T follicular helper cell (primary cell): ENCODE data around the gene GIMAP5.
"Not testable (repeated sequence)": the region's sequence is repeated elsewhere in the genome, so short reads cannot be mapped to it uniquely, and the experiment has no call there.

ENCODE experiments used
- DNase-seq: peaks from one replicate; pipeline ENCODE4 v3.0.0-alpha.2; 2020; ENCODE audit warnings: low read depth

Gene GIMAP5

DNA sequence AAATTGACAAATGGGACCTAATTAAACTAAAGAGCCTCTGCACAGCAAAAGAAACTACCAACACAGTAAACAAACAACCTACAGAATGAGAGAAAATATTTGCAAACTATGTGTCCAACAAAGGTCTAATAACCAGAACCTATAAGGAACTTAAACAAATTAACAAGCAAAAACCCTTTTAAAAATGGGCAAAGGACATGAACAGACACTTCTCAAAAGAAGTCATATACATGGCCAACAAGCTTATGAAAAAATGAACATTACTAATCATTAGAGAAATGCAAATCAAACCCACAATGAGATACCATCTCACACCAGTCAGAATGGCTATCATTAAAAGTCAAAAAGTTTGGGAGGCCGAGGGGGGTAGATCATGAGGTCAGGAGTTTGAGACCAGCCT, 36.9 kb downstream of the GIMAP5 start:
- not testable (repeated sequence) for DNase-seq

DNA sequence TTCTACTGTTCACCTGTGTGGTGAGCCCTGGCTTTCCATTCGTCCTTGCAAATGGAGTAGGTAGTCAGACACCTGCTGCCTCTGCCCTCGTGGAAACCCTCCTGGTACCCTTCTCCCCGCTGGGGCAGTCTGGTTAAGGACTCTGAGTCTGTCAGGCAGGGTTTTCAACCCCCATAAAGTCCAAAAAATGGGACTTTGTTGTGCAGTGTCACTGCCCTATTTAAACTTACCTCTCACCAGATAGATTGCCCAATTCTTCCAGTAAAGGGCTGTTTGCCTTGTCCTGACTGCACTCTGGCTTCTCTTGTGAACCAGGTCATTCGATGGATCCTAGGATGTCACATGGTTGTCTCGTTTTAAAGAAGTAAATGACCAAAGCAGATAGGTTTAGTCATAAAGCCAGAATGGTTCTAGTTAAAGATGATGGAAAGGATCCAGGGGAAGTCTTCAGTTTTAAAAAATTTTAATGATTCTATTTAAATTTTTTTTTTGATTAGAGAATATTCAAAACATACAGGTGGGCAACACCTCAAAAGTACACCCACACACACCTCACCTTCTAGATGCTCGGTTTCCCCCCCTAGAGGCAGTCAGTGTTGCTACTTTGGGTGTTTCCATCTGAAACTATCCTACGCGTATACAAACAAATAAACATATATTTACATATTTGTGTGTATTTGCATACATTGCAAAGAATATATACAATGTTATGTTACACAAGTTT, 41.0 kb downstream of the GIMAP5 start:
- no peak for DNase-seq

DNA sequence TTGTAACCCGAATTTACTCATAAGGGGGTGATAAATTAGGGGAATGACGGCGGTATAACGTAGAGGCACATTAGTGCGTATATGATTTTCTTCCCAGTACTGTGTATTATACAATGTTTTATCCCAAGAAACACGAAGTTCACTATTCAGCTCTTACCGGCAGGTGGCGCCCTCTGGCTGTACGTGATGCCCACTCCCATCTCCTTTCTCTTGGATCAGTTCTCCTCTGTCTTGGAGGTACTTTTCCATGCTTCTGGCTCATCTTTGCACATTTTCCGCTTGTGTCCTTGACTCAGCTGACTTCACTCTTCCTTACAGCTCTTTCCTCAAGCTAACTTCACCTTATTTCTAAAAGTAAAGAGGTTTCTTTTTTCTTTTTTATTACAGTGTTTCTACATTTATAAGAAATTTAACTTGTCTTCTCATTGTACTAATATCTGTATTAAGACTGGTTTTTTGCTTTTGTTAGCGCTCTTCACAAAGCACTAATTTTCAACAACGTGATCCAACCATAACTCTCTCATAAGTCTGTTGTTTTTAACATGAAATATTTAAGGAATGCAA, 41.6 kb downstream of the GIMAP5 start:
- DNase-seq = peak; percentile 58

DNA sequence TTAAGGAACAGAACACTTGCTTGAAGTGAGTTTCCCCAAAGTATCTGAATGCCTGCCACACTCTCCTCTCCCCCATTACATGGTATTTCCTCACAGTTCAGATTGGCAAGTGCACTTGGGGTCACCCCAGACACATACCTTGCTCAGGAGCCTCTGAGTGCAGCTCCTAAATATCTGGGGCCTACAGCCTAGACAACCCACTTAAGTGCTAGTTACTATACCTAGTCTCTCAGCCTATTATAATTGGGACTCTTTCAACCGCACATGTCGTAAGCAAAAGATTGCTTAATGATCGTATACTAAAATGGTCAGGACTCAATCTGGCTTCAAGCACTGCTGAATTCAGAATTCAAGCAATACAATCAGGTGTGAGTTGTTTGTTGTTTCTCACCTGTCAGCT, 43.1 kb downstream of the GIMAP5 start:
- no peak for DNase-seq

DNA sequence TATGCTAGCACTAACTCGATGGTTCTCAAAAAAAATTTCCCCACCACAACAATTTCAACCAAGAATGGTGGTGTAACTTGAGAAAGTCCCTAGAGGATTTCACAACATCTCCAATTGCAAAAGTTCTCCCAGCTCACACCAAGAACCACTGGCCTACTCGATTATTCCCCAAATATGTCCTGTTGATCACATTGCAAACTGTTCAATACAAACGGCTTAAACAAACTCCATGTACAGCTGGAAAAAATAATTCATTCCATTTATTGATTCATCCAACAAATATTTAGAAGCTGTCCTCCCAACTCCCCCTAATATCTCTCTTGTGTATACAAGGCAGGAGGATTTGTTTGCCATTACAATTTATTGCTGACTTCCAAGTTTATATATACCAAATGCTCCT, 43.9 kb downstream of the GIMAP5 start:
- no peak for DNase-seq

DNA sequence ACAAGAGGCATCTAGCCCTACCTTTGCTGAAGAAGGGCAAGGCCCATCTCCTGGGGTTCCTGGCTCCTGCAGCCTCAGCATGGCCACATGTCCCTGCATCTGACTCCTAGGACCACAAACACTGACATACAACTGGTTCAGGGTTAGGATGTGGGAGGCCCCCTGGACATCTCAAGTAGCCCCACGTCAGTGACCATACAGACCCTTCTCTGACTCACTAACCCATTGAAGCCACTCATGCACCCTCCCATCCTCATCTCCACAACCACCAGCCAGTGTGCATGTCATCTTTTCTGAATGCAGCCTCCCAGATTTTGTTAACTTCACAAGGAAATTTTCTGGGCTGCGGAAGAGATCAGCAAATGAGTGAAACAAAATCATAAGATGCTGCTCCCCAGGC, 44.7 kb downstream of the GIMAP5 start:
- no peak for DNase-seq

DNA sequence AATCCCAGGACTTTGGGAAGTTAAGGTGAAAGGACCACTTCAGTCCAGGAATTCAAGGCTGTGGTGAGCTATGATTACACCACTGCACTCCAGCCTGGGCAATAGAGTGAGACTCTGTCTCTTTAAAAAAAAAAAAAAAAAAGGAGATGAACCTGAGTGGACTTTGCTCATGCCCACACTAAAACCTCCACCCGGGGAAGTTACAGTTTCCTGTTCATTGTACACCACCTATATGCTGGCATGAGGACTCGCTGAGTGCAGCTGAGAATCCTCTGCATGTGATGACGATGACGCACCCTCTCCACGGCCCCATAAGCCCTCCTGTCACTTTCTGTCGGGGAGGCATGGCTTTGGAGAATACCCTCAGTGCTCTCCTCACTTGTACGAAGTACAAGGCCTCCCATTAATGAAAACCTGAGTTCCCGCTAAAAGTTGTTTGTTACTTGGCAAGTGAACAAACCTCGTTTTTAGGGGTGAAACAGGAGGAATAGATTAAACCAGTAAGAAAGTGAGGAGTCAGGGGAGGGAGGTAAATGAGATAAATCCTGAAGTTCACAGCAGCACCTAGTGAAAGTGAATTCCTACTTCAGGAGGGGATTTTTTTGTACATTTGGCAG, 47.0 kb downstream of the GIMAP5 start:
- DNase-seq = no peak

DNA sequence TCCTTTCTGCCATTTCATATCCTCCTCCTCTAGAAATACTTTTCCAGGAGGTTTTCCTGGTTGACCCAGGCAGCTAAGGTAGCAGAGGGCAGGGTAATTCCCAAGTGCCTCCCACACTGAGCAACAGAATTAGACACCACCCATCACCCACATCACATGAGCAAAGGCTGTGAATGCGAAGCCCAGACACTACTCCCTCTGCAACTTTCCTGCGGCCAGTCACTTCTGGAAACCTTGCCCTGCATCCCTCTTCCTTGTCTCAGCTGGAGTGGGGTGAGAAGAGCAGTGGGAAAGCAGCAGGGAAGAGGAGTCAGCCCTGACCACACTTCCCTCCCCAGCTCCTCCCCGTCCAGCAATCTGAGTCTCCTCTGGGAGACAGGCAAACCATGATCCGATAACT, 47.7 kb downstream of the GIMAP5 start:
- no peak for DNase-seq

DNA sequence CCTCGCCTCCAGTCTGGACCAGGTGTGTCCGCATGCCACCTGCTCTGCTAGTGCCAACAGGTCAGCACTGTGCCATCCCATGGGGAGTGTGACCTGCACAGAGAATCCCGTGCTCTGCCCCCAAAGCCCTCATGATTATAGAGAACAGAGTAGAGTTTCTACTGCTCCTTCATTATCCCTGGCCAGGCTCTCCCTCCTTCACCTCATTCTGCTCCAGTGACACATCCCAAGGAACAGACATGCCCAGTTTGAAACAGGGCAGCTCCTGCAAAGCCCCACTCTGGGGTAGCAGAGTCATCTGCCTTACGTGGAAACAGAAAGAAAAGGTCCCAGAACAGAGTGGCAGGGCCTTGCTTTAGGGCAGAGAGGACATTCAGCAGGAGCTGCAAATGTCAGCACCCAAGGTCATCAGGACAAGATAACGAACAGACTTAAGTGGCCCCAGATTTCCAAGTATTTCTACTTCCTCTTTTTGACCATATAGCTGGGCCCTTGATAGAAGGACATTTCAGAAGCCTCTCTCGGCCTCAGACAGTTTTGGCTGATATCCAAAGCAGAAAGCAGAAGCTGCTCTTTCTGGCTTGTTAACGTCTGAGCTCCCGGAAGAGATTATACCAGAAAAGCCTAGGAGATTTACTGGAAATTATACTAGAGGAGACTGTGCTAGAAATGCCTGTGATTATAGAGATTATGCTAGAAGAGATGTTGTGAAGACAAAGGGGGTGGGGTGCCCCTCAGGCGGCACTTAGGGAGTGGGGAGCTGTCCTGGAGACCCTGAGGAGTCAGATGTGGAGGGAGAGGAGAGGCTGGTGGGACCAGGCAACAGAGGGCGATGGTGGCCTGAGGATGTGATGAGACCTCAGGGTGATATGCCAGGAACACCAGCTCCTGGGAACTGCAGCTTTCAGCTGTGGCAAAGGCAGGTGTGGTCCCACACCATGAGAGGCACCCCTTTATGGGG, 50.4 kb downstream of the GIMAP5 start:
- DNase-seq = no peak

DNA sequence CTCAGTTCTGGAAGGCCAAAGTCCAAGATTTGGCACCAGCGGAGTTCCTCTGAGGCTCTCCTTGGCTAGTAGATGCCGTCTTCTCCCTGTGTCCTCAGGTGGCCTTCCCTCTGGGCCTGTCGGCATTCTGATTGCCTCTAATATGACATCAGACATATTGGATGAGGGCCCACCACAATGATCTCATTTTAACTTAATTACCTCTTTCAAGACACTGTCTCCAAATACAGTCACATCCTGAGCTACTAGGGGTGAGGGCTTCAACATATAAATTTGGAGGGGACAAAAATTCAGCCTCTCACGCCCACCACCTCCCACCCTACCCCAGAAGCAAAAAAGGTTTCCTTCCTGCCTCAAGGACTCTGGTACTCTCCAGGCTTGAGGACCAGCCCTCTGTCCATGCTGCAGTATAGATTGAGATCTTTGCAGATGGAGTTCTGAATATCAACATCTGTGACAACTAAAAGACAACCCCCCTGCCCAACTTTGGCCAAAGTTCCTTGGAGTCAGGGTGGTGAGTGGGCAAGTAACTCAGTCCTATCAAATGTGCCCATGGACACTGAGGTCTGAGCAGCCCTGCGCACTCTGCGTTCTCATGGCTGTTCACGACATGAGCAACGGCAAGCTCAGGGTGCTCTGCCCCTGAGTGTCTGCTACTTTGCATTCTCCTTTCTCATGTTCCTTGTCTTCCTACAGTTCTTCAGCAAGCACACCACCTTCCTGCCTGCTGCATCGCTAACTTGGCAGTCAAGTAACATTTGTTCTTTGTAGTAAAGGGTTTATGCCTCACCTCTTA, 51.5 kb downstream of the GIMAP5 start:
- no peak for DNase-seq

DNA sequence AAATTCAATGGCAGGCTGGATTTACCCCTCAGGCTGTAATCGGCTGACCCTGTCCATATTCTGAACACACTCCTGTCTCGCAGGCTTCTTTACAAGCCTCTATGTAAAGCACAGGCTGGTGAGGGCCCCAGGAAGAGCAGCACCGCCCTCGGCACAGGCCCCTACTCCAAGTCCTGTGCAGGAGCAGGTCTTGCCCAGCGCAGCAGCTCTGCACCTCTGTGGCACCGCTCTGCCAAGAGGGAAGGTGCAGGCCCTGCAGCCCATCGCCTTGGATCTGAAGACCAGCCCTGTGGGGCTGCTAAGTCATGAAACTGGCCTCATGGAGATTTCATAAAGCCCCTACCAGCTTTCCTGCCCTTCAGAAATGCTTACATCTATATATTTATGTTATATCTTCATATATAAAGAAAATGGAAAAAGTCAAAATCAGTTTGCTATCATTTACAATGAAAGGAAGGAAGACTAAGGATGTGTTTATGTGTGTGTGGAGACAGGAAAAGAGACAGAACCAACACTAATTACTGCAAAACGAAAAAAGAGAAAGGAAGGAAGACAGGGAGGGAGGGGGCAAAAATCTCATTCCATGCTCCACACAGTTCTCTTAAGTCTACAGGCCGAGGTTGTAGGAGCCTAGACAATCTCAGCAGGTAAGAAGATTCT, 53.3 kb downstream of the GIMAP5 start:
- no peak for DNase-seq

DNA sequence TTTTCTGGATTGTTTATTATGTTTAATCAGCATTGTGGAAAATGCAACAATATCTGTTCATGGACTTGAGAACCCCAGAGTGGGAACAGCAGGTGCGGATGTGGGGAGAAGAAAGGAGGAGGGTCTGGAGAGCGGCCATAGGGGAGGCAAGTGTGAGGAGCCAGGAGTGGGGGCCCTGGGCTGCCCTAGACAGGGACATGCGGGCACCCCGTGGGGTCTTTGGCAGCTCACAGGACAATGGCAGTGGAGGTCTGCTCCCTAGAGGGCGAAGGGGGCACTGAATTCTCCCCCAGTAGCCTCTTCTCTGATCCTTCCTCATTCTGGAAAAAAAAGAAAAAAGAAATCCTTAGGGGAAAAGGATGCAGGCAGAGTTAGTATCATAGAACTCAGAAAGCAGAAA, 54.1 kb downstream of the GIMAP5 start:
- DNase-seq = no peak

DNA sequence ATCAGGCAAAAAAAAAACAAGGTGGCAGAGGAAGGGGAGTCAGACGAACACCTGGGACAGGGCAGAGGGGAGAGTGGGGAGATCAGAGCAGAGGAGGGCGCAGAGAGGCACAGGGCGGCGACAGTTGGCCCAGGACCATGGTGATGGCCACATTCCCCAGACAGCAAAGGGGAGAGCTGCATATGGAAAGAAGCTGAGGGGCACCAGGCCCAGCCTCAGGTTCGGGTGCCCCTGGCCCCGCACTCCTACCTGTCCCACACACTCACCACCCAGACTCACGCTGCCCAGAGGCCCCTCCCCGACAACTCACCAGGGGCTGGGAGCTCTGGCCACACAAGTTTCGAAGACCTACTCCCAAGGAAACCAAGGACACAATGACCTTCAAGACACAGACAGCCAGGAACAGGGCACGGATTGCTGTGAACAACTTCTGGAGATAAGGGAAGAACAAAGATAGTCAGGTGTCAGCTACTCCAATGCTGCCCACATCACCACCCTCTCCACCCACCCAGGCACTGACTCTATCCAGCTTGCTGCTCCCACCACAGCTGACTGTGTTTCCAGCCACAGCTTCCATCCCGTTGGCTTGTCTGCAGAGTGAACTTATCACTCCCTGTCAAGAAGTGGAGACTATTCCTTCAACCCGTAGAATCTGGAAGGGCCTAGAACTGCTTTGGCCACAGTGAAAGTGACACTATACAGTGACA, 54.7 kb downstream of the GIMAP5 start:
- no peak for DNase-seq
